HCT116 (cell line): ENCODE data around the gene TDRD9. TPM values are rescaled to one million over a fixed set of nuclear protein-coding genes. Genes with fewer than 3 reads are reported as not detected.

Source experiments
- total RNA-seq: library from RNA; stranded (reverse); gene quantifications from one replicate; pipeline ENCODE4 v1.2.1, GENCODE V29; 2021; ENCODE audit not compliant: unreplicated experiment

TDRD9 gene
- total RNA-seq, 1 experiment from 2014 or later, result not detected

Other genes starting within 250 kb of the TDRD9 start
- gene XRCC3, start 213.0 kb upstream of the TDRD9 start, total RNA-seq, result 48.7 TPM
- 31.3 TPM for gene ZFYVE21, start 212.6 kb upstream of the TDRD9 start, total RNA-seq
- 17.8 TPM for gene PPP1R13B, start 80.9 kb upstream of the TDRD9 start, total RNA-seq
- gene RD3L, start 14.1 kb downstream of the TDRD9 start, total RNA-seq, result not detected
- gene ASPG, start 157.2 kb downstream of the TDRD9 start, total RNA-seq, result not detected
- gene KIF26A, start 210.1 kb downstream of the TDRD9 start, total RNA-seq, result 10.2 TPM